Activated CD4-positive, alpha-beta T cell treated with anti-CD3 and anti-CD28 coated beads, Interleukin-2, amount 50 U/mL, for 16 hours (primary cell): Measurements from ENCODE around the gene NACC1.

Source experiments
- DNase-seq: peaks from one replicate; pipeline ENCODE4 v3.0.0-alpha.2; 2020

The NACC1 gene

DNA sequence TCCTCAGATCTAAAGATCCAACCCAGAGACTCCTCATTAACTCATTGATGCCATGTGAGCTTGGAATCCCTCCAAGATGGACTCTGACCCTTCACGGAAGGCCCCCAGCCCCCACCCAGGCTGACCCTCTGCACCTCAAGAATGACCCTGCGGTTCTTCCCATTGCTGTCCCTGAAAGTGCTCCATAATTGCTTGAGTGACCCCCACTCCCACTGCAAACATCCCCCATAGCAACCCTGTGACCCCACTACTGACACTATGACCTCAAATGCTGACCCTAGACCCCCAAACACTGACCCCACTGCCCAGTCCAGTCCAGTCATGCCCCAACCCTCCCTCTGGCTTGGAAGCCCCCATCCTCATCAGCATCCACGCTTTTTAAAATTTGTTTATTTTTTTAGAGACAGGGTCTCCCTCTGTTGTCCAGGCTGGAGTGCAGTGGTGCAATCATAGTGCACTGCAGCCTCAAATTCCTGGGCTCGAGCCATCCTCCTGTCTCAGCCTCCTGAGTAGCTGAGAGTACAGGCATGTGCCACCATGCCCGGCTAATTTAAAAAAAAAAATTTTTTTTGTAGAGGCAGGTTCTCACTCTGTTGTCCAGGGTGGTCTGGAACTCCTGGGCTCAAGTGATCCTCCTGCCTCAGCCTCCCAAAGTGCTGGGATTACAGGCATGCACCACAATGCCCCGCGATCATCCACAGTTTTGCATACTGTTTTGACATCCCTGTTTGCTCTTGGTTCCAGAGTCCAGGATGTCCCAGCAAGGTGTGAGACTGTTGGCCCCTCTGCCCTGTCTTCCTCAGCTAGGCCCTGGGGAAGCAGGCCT, 16.3 kb upstream of the NACC1 start:
- DNase-seq = no peak

GRCh38 chr19:13102416-13102665, 15.7 kb upstream of the NACC1 start:
- DNase-seq = no peak

DNA sequence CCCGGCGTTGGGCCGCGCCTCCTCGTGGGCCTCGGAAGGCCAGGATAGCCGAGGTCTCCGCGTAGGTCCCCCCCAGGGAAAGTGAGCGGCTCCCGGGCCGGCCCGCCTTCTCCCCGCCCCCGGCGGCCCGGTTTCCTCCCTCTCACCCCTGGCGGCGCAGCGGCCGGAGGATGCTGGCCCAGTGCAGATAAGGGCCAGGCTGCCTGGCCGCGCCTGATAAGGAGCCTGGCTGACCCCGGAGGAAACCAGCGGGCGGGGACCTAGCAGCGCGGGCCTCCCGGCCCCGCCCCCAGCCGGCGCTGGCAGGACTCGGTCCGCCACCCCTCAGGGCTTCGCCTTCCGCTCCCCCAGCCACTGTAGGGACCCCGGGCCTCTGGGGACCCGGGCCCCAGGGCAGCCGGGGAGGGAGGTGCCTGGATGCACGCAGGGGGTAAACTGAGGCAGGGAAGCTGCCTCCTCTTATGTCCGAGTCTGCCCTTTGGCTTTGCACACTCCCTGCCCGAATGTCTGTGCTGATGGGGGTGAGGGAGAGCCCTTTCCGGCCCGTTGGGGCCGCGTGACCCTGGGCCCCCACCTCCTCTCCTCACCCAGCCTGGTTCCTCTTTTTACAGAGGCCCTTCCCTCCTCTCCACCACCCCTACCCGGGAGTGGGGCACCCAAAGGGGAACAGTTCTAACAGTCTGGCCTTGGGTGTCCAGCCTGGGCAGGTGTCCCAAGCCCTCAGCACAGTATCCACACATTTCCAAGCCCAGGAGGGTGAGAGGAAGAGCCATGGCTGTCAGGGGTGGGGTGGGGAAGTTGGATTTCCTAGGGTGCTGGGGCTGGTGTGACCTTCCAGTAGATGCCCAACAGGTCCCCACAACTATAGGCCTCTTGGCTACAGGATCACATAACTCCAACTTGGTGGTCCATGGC, 15.1 kb upstream of the NACC1 start, which contains the start of gene LYL1:
TSS of gene LYL1 (minus strand) at position 193 of the 915 bp plus-strand sequence. CDS start 1,687 bp downstream, outside the sequence.
- no peak for DNase-seq

- no peak for DNase-seq
Measured at GRCh38 chr19:13103581-13104359, 14.3 kb upstream of the NACC1 start.

- peak; percentile 62 for DNase-seq
Measured at GRCh38 chr19:13104360-13104847, 13.7 kb upstream of the NACC1 start.

- peak; percentile 39 for DNase-seq
Measured at GRCh38 chr19:13104848-13105711, 13.0 kb upstream of the NACC1 start.

DNA sequence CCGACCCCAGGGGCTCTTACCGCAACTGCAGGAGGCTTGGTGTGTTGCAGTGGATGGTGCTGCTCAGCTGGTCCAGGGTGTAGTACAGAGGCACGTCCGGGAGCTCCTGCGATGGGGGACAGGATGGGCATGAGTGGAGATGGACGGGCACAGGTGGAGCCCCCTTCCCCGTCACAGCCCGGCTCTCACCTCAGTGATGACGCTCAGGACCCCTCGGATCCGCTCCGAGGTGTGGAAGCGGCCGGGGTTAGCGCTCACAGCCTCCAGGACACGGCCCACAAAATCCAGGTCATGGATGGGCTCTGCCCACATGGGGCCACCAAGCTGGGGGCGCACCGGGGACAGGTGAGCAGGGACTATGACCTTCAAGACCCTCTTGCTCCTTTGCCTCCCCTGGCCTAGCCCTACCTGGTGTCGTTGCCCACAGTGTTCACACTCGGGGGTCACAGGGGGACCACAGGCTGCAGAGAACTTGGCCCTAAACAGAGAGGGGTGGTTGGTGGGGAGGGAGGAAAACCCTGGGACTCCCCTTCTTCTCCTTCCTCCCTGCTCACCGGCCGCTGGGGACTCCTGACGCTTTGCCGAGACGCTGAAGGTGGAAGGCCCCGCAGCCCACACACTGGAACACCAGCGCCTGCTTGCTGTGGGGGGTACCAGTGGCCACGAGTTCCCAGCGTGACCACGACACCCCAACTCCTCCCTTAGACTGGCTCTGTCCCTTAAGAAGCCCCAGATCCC, 8.5 kb upstream of the NACC1 start:
- DNase-seq = no peak

GRCh38 chr19:13110099-13110610, 7.9 kb upstream of the NACC1 start:
- DNase-seq = no peak

DNA sequence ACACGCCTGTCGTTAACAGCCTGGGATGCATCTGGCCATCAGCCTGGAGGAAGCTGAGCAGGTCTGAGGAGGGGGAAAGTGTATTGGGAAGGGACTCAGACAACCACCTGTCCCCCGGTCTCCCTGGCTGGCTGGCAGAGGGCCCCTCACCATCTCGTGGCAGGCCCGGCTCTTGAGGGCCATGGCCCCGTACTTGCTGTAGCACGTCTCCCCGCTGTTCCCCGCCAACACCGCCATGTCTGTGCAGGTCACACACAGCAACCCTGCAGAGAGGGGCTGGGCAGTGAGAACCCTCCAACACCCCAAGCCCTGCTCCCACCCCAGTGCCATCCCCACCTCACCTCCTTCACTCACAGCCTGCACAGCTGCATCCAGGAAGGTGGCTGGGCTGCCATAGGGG, 5.5 kb upstream of the NACC1 start:
- DNase-seq = no peak

DNA sequence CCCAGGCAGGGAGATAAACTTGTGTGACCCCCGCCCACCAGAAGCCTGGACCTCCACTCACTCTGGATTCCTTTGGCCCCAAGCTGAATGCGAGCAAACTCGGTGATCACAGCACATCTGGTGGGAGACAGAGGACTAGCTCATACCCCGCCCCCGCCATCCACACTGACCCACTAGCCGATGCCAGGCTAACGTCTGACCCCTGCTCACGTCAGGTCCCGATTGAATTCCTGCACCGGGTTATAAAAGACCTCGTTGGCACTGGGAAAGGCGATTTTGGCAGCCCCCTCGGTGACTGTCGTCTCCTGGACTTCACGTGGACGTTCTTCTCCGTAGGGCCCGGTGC, 2.2 kb upstream of the NACC1 start:
- no peak for DNase-seq

GRCh38 chr19:13116282-13117175, 1.5 kb upstream of the NACC1 start, which contains the start of gene TRMT1:
Gene TRMT1, minus strand, starts transcription at chr19:13116740. Its CDS starts 341 bp downstream, at chr19:13116399.
- peak; percentile 94 for DNase-seq

- DNase-seq = no peak
Measured at GRCh38 chr19:13117176-13117771, 790 bp upstream of the NACC1 start.

DNA sequence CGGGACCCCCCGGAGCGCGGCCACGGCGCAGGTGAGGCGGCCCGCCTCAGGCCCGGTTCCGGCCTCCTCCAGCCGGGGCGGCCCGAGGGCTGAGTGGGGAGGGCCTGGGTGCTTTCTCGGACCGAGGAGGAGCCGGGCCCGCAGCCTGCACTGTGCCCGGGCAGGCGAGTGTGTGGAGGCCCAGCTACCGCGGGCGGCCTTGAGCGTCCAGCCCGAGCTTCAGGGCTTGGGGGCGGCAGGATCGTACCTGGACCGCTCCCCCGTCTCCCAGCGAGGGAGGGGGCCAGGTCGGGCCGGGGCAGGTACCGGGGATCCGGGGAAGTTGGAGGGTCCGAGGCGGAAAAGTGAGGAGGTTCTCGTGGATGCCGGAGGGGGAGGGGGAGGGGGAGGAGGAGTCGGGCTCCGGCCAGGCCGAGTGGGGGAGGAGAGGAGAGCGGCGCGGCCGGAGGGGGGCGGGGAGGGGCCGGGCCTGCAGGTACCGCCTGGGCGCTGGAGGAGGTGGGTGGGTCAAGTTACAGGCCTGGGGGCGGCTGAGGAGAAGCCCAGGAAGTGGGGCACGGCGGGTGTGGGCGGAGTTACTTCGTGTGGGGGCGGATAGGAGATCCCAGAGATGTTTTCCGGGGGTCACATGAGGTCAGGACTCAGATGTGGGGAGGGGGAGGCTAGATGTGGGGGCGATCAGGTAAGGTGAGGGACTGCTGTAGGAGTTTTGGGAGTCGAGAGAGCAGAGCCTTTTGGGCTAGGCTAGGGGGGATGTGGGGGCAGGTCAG, 545 bp downstream of the NACC1 start:
- peak; percentile 61 for DNase-seq

- DNase-seq = no peak
Measured at GRCh38 chr19:13119627-13120026, 1.6 kb downstream of the NACC1 start.

DNA sequence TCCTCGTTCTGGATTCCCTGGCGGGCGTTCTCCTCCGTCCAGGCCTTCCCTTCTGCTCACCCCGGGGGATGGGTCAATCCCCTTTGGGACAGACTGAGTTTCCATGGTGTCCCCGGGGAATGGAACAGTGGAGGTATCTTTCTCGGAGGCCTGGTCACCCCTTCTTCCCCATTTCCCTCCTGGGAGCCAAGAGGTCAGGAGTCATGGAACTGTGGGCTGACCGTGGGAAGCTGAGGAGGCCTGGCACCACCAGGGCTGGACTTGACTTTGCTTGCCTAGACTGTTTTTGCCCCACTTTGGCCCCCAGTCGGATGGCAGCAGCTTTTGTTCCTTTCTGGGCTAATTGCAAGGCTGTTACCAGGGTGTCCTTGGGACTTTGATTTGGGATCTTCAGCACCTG, 2.0 kb downstream of the NACC1 start:
- DNase-seq = no peak

- no peak for DNase-seq
Measured at GRCh38 chr19:13120817-13121216, 2.8 kb downstream of the NACC1 start.

- DNase-seq = no peak
Measured at GRCh38 chr19:13121551-13122274, 3.6 kb downstream of the NACC1 start.

- DNase-seq = no peak
Measured at GRCh38 chr19:13122275-13122878, 4.3 kb downstream of the NACC1 start.
